Measurements from ENCODE around the gene EMP3.

The EMP3 gene

GRCh38 chr19:48351341-48351752, 26.0 kb downstream of the EMP3 start:
- Histone ChIP-seq H3K4me3 (ENCODE audit: low read length) (no peak overlapping the region), H3K27ac (ENCODE audit: low read length) (no peak overlapping the region), H3K36me3 (ENCODE audit: insufficient read depth, low read depth, low read length) (no peaks in the 10 kb centered on the region), H3K9ac (ENCODE audit: low read depth, low read length) (no peak overlapping the region), H3K4me1 (ENCODE audit: insufficient read depth, low read length) (no peaks in the 10 kb centered on the region), H3K27me3 (ENCODE audit: insufficient read depth, low read length) (no peaks in the 10 kb centered on the region), H3K9me3 (ENCODE audit: insufficient read depth, low read depth, low read length) (no peaks in the 10 kb centered on the region)

GRCh38 chr19:48353677-48354076, 28.3 kb downstream of the EMP3 start:
- Histone ChIP-seq H3K36me3 (ENCODE audit: insufficient read depth, low read depth, low read length) (no peaks in the 10 kb centered on the region), H3K4me3 (ENCODE audit: low read length) (no peak overlapping the region), H3K9ac (ENCODE audit: low read depth, low read length) (no peak overlapping the region), H3K4me1 (ENCODE audit: insufficient read depth, low read length) (no peaks in the 10 kb centered on the region), H3K27ac (ENCODE audit: low read length) (no peak overlapping the region), H3K9me3 (ENCODE audit: insufficient read depth, low read depth, low read length) (no peaks in the 10 kb centered on the region), H3K27me3 (ENCODE audit: insufficient read depth, low read length) (no peaks in the 10 kb centered on the region)

- H3K27me3 ChIP-seq (ENCODE audit: insufficient read depth, low read length): no peaks in the 10 kb centered on the region
- no peaks in the 10 kb centered on the region for H3K36me3 ChIP-seq (ENCODE audit: insufficient read depth, low read depth, low read length)
- H3K4me1 ChIP-seq (ENCODE audit: insufficient read depth, low read length): no peaks in the 10 kb centered on the region
- H3K9me3 ChIP-seq (ENCODE audit: insufficient read depth, low read depth, low read length): no peaks in the 10 kb centered on the region
- H3K4me3 ChIP-seq (ENCODE audit: low read length): no peak overlapping the region
- no peak overlapping the region for H3K27ac ChIP-seq (ENCODE audit: low read length)
- H3K9ac ChIP-seq (ENCODE audit: low read depth, low read length): no peak overlapping the region
Observed at GRCh38 chr19:48354332-48354992, 29.1 kb downstream of the EMP3 start.

GRCh38 chr19:48355365-48355954, 30.1 kb downstream of the EMP3 start:
- H3K4me3 ChIP-seq (ENCODE audit: low read length): no peak overlapping the region
- H3K9ac ChIP-seq (ENCODE audit: low read depth, low read length): no peak overlapping the region
- no peaks in the 10 kb centered on the region for H3K9me3 ChIP-seq (ENCODE audit: insufficient read depth, low read depth, low read length)
- H3K27ac ChIP-seq (ENCODE audit: low read length): no peak overlapping the region
- no peaks in the 10 kb centered on the region for H3K36me3 ChIP-seq (ENCODE audit: insufficient read depth, low read depth, low read length)
- no peaks in the 10 kb centered on the region for H3K4me1 ChIP-seq (ENCODE audit: insufficient read depth, low read length)
- no peaks in the 10 kb centered on the region for H3K27me3 ChIP-seq (ENCODE audit: insufficient read depth, low read length)

GRCh38 chr19:48359123-48359522, 33.8 kb downstream of the EMP3 start:
- no peaks in the 10 kb centered on the region for H3K36me3 ChIP-seq (ENCODE audit: insufficient read depth, low read depth, low read length)
- H3K4me1 ChIP-seq (ENCODE audit: insufficient read depth, low read length): no peaks in the 10 kb centered on the region
- H3K27ac ChIP-seq (ENCODE audit: low read length): no peak overlapping the region

GRCh38 chr19:48361912-48362311, 36.6 kb downstream of the EMP3 start:
- Histone ChIP-seq H3K4me1 (ENCODE audit: insufficient read depth, low read length) (peaks cover 3% of the 10 kb centered on the region; the same call in 1 of the 2 replicates), H3K36me3 (ENCODE audit: insufficient read depth, low read depth, low read length) (no peaks in the 10 kb centered on the region), H3K9me3 (ENCODE audit: insufficient read depth, low read depth, low read length) (no peaks in the 10 kb centered on the region), H3K4me3 (ENCODE audit: low read length) (no peak overlapping the region), H3K27me3 (ENCODE audit: insufficient read depth, low read length) (peaks cover 6% of the 10 kb centered on the region; the same call in 1 of the 2 replicates), H3K9ac (ENCODE audit: low read depth, low read length) (no peak overlapping the region), H3K27ac (ENCODE audit: low read length) (no peak overlapping the region)

More at GRCh38 chr19:48359123-48359522, 33.8 kb downstream of the EMP3 start:
- Histone ChIP-seq H3K4me3 (ENCODE audit: low read length) (no peak overlapping the region), H3K9me3 (ENCODE audit: insufficient read depth, low read depth, low read length) (no peaks in the 10 kb centered on the region), H3K27me3 (ENCODE audit: insufficient read depth, low read length) (no peaks in the 10 kb centered on the region), H3K9ac (ENCODE audit: low read depth, low read length) (no peak overlapping the region)

GRCh38 chr19:48362716-48363499, 37.6 kb downstream of the EMP3 start:
- no peaks in the 10 kb centered on the region for H3K9me3 ChIP-seq (ENCODE audit: insufficient read depth, low read depth, low read length)
- H3K27ac ChIP-seq (ENCODE audit: low read length): peak overlapping the region; percentile 75
- peaks cover 6% of the 10 kb centered on the region; the same call in 1 of the 2 replicates for H3K27me3 ChIP-seq (ENCODE audit: insufficient read depth, low read length)
- no peaks in the 10 kb centered on the region for H3K36me3 ChIP-seq (ENCODE audit: insufficient read depth, low read depth, low read length)
- peak overlapping the region; percentile 91 for H3K9ac ChIP-seq (ENCODE audit: low read depth, low read length)
- peak overlapping the region; percentile 82 for H3K4me3 ChIP-seq (ENCODE audit: low read length)
- H3K4me1 ChIP-seq (ENCODE audit: insufficient read depth, low read length): peaks cover 3% of the 10 kb centered on the region; the same call in 1 of the 2 replicates

GRCh38 chr19:48363500-48363809, 38.1 kb downstream of the EMP3 start:
- H3K27me3 ChIP-seq (ENCODE audit: insufficient read depth, low read length): peaks cover 6% of the 10 kb centered on the region; the same call in 1 of the 2 replicates
- peak overlapping the region; percentile 75 for H3K27ac ChIP-seq (ENCODE audit: low read length)
- no peaks in the 10 kb centered on the region for H3K36me3 ChIP-seq (ENCODE audit: insufficient read depth, low read depth, low read length)
- peak overlapping the region; percentile 91 for H3K9ac ChIP-seq (ENCODE audit: low read depth, low read length)
- H3K4me1 ChIP-seq (ENCODE audit: insufficient read depth, low read length): peaks cover 3% of the 10 kb centered on the region; the same call in 1 of the 2 replicates
- peak overlapping the region; percentile 82 for H3K4me3 ChIP-seq (ENCODE audit: low read length)
- H3K9me3 ChIP-seq (ENCODE audit: insufficient read depth, low read depth, low read length): no peaks in the 10 kb centered on the region

GRCh38 chr19:48363810-48364597, 38.7 kb downstream of the EMP3 start, which contains the start of the genes SYNGR4 and TMEM143:
SYNGR4 (plus strand) TSS chr19:48364367; CDS start chr19:48365843, 1,476 bp downstream.
TMEM143 (minus strand) TSS chr19:48363940; CDS start chr19:48363920, 20 bp downstream.
- Histone ChIP-seq H3K36me3 (ENCODE audit: insufficient read depth, low read depth, low read length) (no peaks in the 10 kb centered on the region), H3K27ac (ENCODE audit: low read length) (peak within 1 kb of the TSS; percentile 75), H3K4me3 (ENCODE audit: low read length) (peak within 1 kb of the TSS; percentile 82), H3K9me3 (ENCODE audit: insufficient read depth, low read depth, low read length) (no peaks in the 10 kb centered on the region), H3K4me1 (ENCODE audit: insufficient read depth, low read length) (peaks cover 3% of the 10 kb centered on the region; the same call in 1 of the 2 replicates), H3K9ac (ENCODE audit: low read depth, low read length) (peak within 1 kb of the TSS; percentile 91), H3K27me3 (ENCODE audit: insufficient read depth, low read length) (peaks cover 6% of the 10 kb centered on the region; the same call in 1 of the 2 replicates)

GRCh38 chr19:48364598-48365348, 39.4 kb downstream of the EMP3 start:
- peak overlapping the region; percentile 85; the same call in 1 of the 2 replicates for H3K9ac ChIP-seq (ENCODE audit: low read depth, low read length)
- peaks cover 6% of the 10 kb centered on the region; the same call in 1 of the 2 replicates for H3K27me3 ChIP-seq (ENCODE audit: insufficient read depth, low read length)
- no peaks in the 10 kb centered on the region for H3K9me3 ChIP-seq (ENCODE audit: insufficient read depth, low read depth, low read length)
- H3K27ac ChIP-seq (ENCODE audit: low read length): peak overlapping the region; percentile 34
- peaks cover 3% of the 10 kb centered on the region; the same call in 1 of the 2 replicates for H3K4me1 ChIP-seq (ENCODE audit: insufficient read depth, low read length)
- H3K4me3 ChIP-seq (ENCODE audit: low read length): peak overlapping the region; percentile 69; the same call in 1 of the 2 replicates
- no peaks in the 10 kb centered on the region for H3K36me3 ChIP-seq (ENCODE audit: insufficient read depth, low read depth, low read length)
